Bronchial epithelial cell (primary cell): Measurements from ENCODE around the gene C21orf91. TPM values are rescaled to one million over a fixed set of nuclear protein-coding genes. Genes with fewer than 3 reads are reported as not detected.

Experiments
- DNase-seq: peaks from one replicate; pipeline ENCODE4 v3.0.0-alpha.2; 2010; ENCODE audit warnings: low read depth
- FAIRE-seq: peaks from 2 replicates; lab custom pipeline; 2011; peaks lifted over from hg19 to GRCh38; lab: Jason Lieb, UNC
- H3K27me3 ChIP-seq: 2 replicates; pipeline ENCODE4 v1.5.1; 2011; ENCODE audit warnings: low read length; ENCODE audit not compliant: control insufficient read depth, insufficient read depth
- H3K36me3 ChIP-seq: 2 replicates; pipeline ENCODE4 v1.5.1; 2011; ENCODE audit warnings: low read length; ENCODE audit not compliant: control insufficient read depth, insufficient read depth
- H3K4me3 ChIP-seq: 2 replicates; pipeline ENCODE4 v1.5.1; 2011; ENCODE audit warnings: mild to moderate bottlenecking, low read depth, low read length, control low read depth
- CTCF ChIP-seq: IDR thresholded peaks from 2 replicates; pipeline ENCODE4 v1.5.1; 2011; ENCODE audit warnings: mild to moderate bottlenecking, moderate library complexity, low read length, control low read depth, inconsistent platforms; ENCODE audit not compliant: insufficient read depth, severe bottlenecking
- total RNA-seq: library from RNA; depleted of rRNA; stranded (reverse); fragments of >200 nt; gene quantifications from 2 replicates; pipeline ENCODE4 v1.2.1, GENCODE V29; 2014

C21orf91 gene
- total RNA-seq, 1 donor from 2014 or later, result 6.6 TPM

- DNase-seq, result peak; percentile 57
- no peaks in the 10 kb centered on the region for H3K27me3 ChIP-seq
- no peak overlapping the region for H3K4me3 ChIP-seq
- no peak for TF ChIP-seq CTCF
- H3K36me3 ChIP-seq, result no peaks in the 10 kb centered on the region
- FAIRE-seq, result no peak
Measured at GRCh38 chr21:17828223-17828622, 9.1 kb upstream of the C21orf91 start.

GRCh38 chr21:17823846-17824245 is 4.7 kb upstream of the C21orf91 start:
- FAIRE-seq (no peak), DNase-seq (no peak)
- no peak for TF ChIP-seq CTCF

GRCh38 chr21:17821121-17821520 is 2.0 kb upstream of the C21orf91 start:
- Histone ChIP-seq H3K4me3 (no peak overlapping the region), H3K36me3 (no peaks in the 10 kb centered on the region), H3K27me3 (no peaks in the 10 kb centered on the region)
- no peak for FAIRE-seq
- no peak for TF ChIP-seq CTCF
- no peak for DNase-seq

More at GRCh38 chr21:17823846-17824245, 4.7 kb upstream of the C21orf91 start:
- Histone ChIP-seq H3K27me3 (no peaks in the 10 kb centered on the region), H3K4me3 (no peak overlapping the region), H3K36me3 (no peaks in the 10 kb centered on the region)

GRCh38 chr21:17819877-17820229 is 697 bp upstream of the C21orf91 start:
- TF ChIP-seq CTCF, result no peak
- Histone ChIP-seq H3K27me3 (no peaks in the 10 kb centered on the region), H3K36me3 (no peaks in the 10 kb centered on the region), H3K4me3 (peak overlapping the region; percentile 81)
- FAIRE-seq (no peak), DNase-seq (peak; percentile 38)

GRCh38 chr21:17818186-17819113 is 706 bp downstream of the C21orf91 start:
- no peak for FAIRE-seq
- peak; percentile 23 for DNase-seq

More at GRCh38 chr21:17818186-17819113, 706 bp downstream of the C21orf91 start:
- Histone ChIP-seq H3K4me3 (peak overlapping the region; percentile 81), H3K36me3 (peaks cover 4% of the 10 kb centered on the region), H3K27me3 (no peaks in the 10 kb centered on the region)
- TF ChIP-seq CTCF, result no peak
